ENCODE results near the gene TWNK. TPM values are rescaled to one million over a fixed set of nuclear protein-coding genes. Genes with fewer than 3 reads are reported as not detected.

The TWNK gene
- total and polyA plus RNA-seq, 10 of the 15 experiments (the other 5 are each of a cell fraction or from before 2014, with no cell fraction given): 13.6 to 32.8 (median 18.0) TPM

GRCh38 chr10:100948916-100949315 is 38.4 kb upstream of the TWNK start:
- H3K9me3 ChIP-seq (replicated peaks; ENCODE audit: control insufficient read depth, insufficient read depth, low read length): no peaks in the 10 kb centered on the region
- peaks cover 3 to 9% of the 10 kb centered on the region in 2 experiments for H3K36me3 ChIP-seq (ENCODE audit: control insufficient read depth in 2 of 2, insufficient read depth in 2 of 2, low read length in 1 of 2)
- H3K4me1 ChIP-seq (ENCODE audit: control insufficient read depth, insufficient read depth, low read length): no peaks in the 10 kb centered on the region
- H4K20me1 ChIP-seq (ENCODE audit: control insufficient read depth, insufficient read depth): no peaks in the 10 kb centered on the region
- no peaks in the 10 kb centered on the region for H3K27me3 ChIP-seq (replicated peaks in 1 of 2; ENCODE audit: control insufficient read depth in 2 of 2, insufficient read depth in 2 of 2, low read length in 1 of 2)
- H3K9ac ChIP-seq (ENCODE audit: control insufficient read depth, insufficient read depth, low read length): no peak overlapping the region
- ATAC-seq (no peak), DNase-seq (ENCODE audit: low read depth, low spot score) (no peak), FAIRE-seq (no peak)
- in situ Hi-C loops (cut with MboI) (no loop called here), intact Hi-C loops (cut with micrococcal nuclease; ENCODE audit: unreplicated experiment) (no loop called here)
- BruUV-seq (replicated peaks): no TSS peak
- POLR2A ChIA-PET: no interaction called here
- 94% methylated on average over 3 of the region's 3 CpGs for WGBS (ENCODE audit: insufficient coverage, insufficient replicate concordance, low lambda C conversion rate, missing lambda C conversion rate)
- no peak overlapping the region for H3K27ac ChIP-seq (ENCODE audit: control insufficient read depth, insufficient read depth)
- H3K4me2 ChIP-seq (ENCODE audit: control insufficient read depth, insufficient read depth): no peak overlapping the region
- no peak overlapping the region for H2AFZ ChIP-seq (ENCODE audit: control insufficient read depth, low read depth, low read length)
- SMC1A ChIA-PET (ENCODE audit: uncharacterized antibody, unreplicated experiment): interaction anchor here (1.4 kb wide), 1 partner anchor 21 kb away, joined by 3 read pairs; no protein-coding TSS in a partner anchor
- no peak overlapping the region for H3K4me3 ChIP-seq
- CTCF ChIA-PET: interaction anchor here (0.7 to 1.4 kb wide), 3 partner anchors 65 to 435 kb away, joined by 3 to 4 read pairs (median 3); no protein-coding TSS in a partner anchor
- RAD21 ChIA-PET (ENCODE audit: unreplicated experiment): no interaction called here
- no peaks in the 10 kb centered on the region for H3K79me2 ChIP-seq (ENCODE audit: control insufficient read depth, insufficient read depth, low read length)
- TF ChIP-seq KDM1A (IDR thresholded peaks at IDR 0.05; ENCODE audit: borderline replicate concordance) (no peak), SRF (IDR thresholded peaks at IDR 0.05; ENCODE audit: low read depth in 2 of 2, low read length in 2 of 2) (no peak), SIN3A (IDR thresholded peaks at IDR 0.05; ENCODE audit: low read depth, low read length) (no peak), NR2C2 (IDR thresholded peaks at IDR 0.05; ENCODE audit: borderline replicate concordance, control insufficient read depth, insufficient read length, low read depth) (no peak), ZNF592 (IDR thresholded peaks at IDR 0.05) (no peak), PML (IDR thresholded peaks at IDR 0.05; ENCODE audit: low read length) (no peak), BCL3 (IDR thresholded peaks at IDR 0.05; ENCODE audit: borderline replicate concordance, insufficient read depth, low read depth, low read length, poor library complexity, severe bottlenecking) (no peak), CREM (IDR thresholded peaks at IDR 0.05; ENCODE audit: low read depth) (no peak), EED (IDR thresholded peaks at IDR 0.05; ENCODE audit: low read depth) (no peak), MTA2 (IDR thresholded peaks at IDR 0.05; ENCODE audit: low read depth) (no peak), RAD21 (IDR thresholded peaks at IDR 0.05; ENCODE audit: insufficient read depth, low read depth, low read length) (no peak)
- TF ChIP-seq, protein P1, sequence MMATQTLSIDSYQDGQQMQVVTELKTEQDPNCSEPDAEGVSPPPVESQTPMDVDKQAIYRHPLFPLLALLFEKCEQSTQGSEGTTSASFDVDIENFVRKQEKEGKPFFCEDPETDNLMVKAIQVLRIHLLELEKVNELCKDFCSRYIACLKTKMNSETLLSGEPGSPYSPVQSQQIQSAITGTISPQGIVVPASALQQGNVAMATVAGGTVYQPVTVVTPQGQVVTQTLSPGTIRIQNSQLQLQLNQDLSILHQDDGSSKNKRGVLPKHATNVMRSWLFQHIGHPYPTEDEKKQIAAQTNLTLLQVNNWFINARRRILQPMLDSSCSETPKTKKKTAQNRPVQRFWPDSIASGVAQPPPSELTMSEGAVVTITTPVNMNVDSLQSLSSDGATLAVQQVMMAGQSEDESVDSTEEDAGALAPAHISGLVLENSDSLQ (IDR thresholded peaks at IDR 0.05): no peak
- TF ChIP-seq, protein P2, sequence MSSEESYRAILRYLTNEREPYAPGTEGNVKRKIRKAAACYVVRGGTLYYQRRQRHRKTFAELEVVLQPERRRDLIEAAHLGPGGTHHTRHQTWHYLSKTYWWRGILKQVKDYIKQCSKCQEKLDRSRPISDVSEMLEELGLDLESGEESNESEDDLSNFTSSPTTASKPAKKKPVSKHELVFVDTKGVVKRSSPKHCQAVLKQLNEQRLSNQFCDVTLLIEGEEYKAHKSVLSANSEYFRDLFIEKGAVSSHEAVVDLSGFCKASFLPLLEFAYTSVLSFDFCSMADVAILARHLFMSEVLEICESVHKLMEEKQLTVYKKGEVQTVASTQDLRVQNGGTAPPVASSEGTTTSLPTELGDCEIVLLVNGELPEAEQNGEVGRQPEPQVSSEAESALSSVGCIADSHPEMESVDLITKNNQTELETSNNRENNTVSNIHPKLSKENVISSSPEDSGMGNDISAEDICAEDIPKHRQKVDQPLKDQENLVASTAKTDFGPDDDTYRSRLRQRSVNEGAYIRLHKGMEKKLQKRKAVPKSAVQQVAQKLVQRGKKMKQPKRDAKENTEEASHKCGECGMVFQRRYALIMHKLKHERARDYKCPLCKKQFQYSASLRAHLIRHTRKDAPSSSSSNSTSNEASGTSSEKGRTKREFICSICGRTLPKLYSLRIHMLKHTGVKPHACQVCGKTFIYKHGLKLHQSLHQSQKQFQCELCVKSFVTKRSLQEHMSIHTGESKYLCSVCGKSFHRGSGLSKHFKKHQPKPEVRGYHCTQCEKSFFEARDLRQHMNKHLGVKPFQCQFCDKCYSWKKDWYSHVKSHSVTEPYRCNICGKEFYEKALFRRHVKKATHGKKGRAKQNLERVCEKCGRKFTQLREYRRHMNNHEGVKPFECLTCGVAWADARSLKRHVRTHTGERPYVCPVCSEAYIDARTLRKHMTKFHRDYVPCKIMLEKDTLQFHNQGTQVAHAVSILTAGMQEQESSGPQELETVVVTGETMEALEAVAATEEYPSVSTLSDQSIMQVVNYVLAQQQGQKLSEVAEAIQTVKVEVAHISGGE (CRISPR knock-in tag; IDR thresholded peaks at IDR 0.05): no peak
